ENCODE results near the gene CFAP74.

DNA sequence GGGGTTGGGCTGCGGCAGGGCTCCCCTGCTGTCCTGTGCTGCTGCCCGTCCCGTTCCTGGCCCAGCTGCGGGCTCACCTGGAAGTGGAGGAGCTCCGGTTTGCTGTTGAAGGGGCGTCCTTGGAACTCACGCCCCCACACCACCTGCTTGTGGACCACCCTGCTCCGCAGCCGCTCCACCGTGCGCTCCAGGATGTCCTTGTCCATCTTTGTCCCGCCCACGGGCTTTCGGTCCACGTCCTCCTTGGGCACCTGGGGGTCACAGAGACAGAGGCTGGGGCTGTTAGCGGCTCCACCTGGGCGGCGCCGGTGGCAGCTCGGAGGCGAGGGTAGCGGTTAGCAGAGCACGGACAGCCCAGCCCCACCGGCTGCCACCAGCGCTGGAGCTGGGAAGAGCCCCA is 38.8 kb downstream of the CFAP74 start:
- TF ChIP-seq TAF1 (IDR thresholded peaks at IDR 0.05; ENCODE audit: low read depth) (no peak), CEBPB (IDR thresholded peaks at IDR 0.05) (no peak), FOXM1 (IDR thresholded peaks at IDR 0.05; ENCODE audit: borderline replicate concordance, low read depth) (no peak), EP300 (IDR thresholded peaks at IDR 0.05; ENCODE audit: borderline replicate concordance) (no peak), YY1 (IDR thresholded peaks at IDR 0.05; ENCODE audit: low read depth) (no peak)
- TF ChIP-seq, protein P1, sequence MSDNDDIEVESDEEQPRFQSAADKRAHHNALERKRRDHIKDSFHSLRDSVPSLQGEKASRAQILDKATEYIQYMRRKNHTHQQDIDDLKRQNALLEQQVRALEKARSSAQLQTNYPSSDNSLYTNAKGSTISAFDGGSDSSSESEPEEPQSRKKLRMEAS (IDR thresholded peaks at IDR 0.05): no peak
